GM18507 (cell line): ENCODE data around the gene TRPM2.
"Not testable (repeated sequence)": the region's sequence is repeated elsewhere in the genome, so short reads cannot be mapped to it uniquely, and the experiment has no call there.

Experiments
- DNase-seq: peaks from one replicate; pipeline ENCODE4 v3.0.0; 2011; ENCODE audit warnings: low read depth; ENCODE audit not compliant: insufficient read length; ENCODE audit errors: extremely low spot score
- FAIRE-seq: peaks from 2 replicates; lab custom pipeline; 2011; peaks lifted over from hg19 to GRCh38; lab: Jason Lieb, UNC

TRPM2 gene

DNA sequence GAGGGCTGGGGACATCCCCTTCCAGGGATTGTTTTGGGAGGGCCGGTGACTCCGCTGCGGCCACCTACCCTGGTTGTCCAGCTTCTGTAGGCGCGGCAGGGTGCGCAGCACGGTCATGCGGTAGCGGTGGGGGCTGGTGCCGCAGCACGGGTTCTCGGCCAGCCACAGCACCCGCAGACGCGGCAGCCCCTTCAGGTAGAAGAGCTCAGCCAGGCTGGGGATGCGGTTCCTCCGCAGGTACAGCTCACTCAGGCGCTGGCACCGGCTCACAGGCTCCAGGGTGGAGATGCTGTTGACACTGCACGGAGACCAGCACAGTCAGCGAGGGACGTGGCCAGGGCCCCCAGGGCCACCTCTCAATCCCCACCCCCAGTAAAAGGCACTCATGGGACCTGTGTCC, 20.5 kb upstream of the TRPM2 start:
- DNase-seq (no peak), FAIRE-seq (no peak)

DNA sequence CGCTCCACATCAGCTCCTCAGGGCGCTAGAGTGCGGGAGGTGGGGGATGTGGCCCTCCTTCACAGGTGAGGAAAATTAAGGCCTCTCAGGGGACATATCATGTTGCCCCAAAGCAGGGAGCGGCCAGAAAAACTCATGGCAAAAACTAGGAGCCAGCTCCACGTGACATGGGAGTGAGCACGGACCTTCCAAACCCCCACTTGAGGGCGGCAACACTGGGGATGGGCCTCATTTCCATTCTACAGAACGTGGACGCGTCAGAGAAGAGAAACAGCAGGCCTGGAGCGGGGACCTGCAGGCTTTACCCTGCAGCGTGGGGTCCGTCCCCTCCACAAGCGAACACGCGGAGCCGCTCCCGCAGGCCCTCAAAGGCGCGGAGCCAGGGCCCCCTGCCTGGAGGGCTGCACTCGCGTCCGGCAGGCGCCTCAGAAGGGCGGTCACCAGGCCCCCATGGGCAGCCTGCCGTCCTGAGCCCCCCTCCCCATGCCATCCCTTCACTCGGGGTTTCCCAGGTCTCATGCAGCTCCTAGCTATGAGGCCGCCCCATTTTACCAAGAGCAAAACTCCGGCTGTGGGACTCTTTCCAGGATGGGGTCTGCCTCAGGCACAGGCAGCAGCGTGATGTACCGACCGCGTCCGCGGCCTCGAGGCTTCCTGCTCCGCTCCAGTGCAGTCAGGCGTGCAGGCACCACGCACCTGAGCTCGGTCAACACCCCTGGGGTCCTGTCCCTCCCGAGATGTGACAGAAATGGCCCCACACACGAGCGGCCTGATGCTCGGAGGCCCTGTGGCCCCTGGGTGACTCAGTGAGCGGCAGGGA, 19.7 kb upstream of the TRPM2 start:
- DNase-seq: no peak

DNA sequence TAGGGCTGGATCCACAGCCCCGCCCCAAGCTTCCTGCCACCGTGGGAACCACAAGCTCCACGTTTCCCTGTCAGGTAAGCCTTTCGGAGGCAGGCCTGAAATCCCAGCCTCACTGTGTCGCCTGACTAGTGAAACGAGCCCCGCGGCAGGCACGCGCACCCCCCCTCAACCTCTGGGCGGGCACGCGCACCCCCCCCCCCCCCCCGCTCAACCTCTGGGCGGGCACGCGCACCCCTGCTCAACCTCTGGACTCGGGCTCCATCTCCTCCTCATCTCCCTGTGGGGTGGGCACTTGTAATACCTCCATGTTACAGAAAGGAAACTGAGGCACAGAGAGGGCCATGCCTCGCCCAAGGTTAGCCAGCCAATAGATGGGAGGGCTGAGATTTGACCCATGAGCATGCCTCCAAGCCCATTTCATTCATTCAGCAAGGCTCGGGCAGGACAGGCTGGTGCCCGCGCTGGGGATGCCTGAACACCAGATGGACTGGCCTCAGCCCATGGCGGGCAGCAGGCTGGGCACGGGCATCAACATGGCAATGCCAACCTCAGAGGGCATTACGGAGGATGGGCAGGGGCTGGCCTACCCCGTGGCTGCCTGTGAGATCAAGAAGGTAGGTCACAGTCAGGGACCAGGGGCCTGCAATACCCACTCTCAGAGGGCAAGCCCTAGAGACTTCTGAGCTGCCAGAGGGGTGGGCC, 18.9 kb upstream of the TRPM2 start:
- DNase-seq (no peak), FAIRE-seq (no peak)

More for the DNA sequence above, 19.7 kb upstream of the TRPM2 start:
- FAIRE-seq: no peak

DNA sequence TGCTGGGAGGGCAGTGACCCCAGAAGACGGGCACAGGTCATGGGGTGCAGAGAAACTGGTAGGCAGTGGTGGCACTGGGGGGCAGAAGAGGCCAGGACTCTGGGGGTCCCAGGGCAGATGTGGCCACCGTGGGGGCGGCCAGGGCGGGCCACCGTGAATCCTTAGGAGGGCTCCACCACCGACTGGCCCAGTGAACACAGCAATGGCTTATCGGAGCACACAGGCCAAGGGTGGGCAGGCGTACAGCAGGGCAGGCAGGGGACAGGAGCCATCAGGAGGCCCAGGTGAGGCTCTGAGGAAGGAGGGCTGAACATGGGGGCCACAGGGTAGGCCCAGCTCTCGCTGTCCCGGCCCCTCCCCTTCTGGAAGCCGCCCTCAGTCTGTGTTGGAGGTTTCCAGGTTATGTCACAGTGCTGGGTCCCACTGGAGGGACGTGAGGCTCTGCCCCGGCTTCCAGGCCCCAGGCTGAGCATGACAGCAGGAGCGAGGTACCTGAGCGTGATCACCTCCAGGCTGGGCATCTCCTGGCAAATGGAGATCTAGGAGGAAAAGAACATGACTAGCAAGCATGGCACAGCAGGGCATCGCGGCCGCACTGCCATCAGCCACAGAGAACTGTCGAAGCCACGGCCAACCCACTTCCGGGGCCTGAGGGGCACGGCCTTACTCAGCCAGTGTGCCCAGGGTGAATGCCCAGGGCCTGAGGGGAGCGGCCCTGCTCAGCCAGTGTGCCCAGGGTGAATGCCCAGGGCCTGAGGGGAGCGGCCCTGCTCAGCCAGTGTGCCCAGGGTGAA, 18.0 kb upstream of the TRPM2 start:
- FAIRE-seq: no peak
- no peak for DNase-seq

DNA sequence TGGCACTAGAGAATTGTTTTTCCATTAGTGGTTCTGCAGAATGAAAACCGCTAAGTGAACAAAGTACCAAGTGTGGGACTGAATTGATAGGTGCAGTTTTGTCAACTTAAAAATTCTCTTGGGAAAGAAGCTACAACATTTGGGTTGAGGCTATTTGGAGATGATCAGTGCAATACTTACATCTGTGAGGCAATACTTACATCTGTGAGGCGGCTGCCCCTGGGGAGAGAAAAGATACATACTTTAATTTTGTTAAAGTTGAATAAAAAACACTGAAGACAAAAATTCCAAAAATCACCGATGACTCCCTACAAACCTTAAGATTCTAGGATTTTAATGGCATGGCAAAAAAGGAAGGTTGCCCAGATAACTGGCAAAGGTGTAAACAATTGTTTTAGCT, 16.0 kb upstream of the TRPM2 start:
- no peak for FAIRE-seq

DNA sequence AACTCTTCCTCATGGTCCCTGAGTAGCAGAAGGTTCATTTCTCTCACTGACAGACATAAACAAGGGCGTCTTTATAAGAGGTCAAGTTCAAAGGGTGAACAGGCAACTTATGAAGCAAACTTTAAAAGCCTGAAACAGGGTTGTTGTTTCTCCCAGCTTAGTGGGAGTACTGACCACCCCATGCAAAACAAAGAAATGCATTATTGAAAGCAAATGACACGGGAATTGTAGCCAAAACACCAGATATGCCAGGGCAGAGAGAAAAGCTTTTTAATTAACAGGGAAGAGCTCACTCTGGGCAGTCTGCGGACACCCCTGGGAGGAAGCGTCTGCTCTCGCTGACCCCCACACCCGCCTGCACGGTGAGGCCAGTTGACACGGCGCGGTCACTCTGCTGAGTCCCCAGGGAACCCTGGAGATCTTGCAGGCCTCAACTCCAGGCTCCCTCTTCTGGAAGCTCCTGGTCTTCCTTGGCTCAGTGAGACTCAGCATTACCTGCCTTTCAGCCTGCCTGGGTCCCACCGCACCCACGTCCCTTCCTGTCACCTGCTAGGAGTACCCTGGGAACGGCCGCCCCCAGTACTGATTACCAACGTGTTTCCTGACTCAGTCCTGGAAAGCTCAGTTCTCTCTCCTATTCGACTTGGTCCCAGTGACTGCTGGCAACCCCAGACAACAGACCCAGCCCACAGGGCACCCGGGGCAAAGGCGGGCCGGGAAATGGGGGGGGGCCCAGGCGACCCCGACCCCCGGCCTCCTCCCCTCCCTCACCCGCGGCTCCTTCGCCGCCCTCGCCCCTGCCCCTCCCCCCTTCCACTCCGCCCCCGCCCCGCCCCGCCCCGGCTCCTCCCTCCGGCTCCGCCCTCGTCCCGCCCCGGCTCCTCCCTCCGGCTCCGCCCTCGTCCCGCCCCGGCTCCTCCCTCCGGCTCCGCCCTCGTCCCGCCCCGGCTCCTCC, 15.2 kb upstream of the TRPM2 start:
- DNase-seq (no peak), FAIRE-seq (no peak)

More for the DNA sequence above, 16.0 kb upstream of the TRPM2 start:
- no peak for DNase-seq

DNA sequence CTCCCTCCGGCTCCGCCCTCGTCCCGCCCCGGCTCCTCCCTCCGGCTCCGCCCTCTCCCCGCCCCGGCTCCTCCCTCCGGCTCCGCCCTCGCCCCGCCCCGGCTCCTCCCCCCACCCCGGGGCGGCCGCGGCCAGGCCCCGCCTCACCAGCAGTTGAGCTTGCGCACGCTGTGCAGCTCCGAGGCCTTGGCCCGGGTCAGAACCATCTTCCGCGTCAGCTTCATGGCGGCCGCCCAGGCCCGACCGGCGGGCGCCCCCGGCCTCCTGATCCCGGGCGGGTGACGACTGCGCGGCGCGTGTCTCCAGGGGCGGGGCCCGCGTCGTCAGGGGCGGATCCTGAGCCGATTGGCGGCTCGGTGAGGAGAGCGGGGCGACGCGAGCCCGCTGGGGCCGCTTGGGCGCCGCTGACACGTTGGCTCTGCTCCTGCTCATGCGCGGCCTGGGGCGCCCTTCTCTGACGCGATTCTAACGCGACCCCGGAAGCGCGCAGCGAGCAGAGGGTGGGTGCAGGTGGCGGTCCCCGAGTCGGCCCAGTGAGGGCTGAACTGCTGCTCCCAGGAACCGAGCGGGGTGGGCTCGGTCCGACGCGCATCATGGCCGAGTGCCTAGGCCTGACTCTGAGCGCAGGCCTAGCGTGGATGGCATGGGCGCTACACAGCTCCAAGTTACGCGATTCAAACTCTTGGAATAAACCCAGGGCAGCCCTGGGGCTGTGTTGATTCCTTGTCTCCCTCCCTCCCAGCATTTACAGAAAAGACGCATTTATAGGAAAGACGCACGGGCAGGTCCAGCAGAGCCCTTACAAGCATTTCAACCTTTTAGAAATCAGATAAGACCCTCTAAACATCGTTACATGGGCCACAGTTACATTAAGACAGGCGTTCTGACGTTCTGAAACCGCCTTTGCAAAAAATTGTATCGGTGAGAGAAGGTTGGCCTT, 14.2 kb upstream of the TRPM2 start, which contains the start of gene CFAP410:
CFAP410 (minus strand) TSS at position 420 of the 940 bp plus-strand sequence; CDS start at position 224, 196 bp downstream.
- peak; percentile 77 for FAIRE-seq
- DNase-seq: peak; percentile 92

DNA sequence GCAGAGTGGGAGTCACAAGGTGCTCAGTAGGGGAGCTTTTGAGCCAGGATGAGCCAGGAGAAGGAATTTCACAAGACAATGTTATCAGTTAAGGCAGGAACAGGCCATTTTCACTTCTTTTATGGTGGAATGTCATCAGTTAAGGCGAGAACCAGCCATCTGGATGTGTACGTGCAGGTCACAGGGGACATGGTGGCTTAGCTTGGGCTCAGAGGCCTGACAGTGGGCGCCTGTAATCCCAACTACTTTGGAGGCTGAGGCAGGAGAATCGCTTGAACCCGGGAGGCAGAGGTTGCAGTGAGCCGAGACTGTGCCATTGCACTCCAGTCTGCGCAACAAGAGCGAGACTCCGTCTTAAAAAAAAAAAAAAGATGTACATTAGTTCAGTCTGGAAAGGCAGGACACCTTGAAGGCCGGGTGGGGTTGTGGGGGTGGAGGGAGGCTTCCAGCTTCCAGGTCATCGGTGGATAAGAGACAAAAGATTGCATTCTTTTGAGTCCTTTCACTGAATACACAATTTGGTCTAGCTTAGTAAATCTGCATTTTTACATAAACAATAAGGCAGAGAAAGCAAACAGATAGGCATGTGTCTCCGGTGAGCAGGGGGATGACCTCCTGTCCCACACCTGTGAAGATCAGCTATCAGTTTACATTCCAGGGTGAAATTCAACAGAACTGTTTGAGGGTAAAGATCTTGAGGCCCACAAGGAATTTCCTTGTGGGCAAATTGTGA, 11.5 kb upstream of the TRPM2 start:
- DNase-seq, FAIRE-seq: not testable (repeated sequence)

DNA sequence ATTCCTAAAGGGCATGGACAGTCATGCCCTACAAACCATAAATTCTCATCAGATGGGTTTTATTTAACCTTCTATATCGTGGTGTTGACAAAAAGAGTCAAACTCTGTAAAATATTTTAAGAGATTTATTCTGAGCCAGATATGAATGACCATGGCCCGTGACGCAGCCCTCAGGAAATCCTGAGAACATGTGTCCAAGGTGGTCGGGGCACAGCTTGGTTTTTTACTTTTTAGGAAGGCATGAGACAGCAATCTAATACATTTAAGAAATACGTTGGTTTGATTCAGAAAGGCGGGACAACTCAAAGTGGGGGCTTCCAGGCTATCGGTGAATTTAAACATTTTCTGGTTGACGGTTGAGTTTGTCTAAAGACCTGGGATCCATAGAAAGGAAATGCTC, 10.4 kb upstream of the TRPM2 start:
- not testable (repeated sequence) for DNase-seq, FAIRE-seq

DNA sequence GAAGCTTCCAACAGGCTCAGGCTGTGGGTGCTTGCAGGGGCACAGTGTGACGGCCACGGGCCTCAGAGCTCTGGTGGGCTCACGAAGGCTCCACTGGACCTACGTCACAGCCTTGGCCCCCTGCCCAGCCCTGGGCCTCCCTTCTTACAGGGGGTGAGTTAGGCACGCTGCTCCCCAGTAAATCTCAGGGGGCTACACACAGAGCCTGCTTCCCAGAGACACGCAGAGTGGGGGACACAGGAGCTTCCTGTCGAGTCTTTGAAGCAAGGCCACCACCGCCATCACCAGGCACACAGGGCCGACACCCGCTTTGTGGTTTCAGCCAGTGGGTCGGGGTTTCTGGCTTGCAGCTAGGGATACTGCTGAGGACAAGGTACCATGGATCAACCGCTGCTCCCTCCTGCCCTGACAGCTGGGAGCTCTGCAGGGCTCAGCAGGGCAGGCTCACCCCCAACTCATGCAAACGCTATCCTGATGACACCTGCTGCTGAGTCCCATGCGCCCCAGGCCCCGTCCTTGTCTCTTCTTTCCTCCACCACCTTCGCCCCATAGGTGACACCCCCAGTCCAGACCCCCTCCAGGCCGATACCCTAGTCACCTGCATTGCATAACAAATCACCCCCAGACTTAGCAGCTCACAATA, 8.8 kb upstream of the TRPM2 start:
- no peak for FAIRE-seq
- no peak for DNase-seq

DNA sequence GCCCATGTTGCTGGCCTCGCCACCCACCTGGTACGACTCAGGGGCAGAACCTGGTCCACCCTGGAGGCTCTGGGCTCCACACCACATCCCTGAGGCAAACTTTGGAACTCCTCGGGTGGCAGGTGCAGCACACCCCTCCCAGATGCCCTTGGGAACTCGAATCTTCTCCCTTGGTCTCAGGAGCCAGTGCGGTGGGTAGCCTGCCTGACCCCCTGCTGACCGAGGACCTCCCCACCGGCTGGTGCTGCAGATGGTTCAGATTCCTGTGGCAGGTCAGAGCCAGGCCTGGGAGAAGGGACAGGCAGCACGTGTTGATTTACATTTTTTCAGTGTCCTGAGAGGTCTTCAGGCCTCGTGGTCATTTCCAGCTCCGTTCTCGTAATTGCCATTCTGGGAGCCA, 7.9 kb upstream of the TRPM2 start:
- no peak for FAIRE-seq
- DNase-seq: no peak

DNA sequence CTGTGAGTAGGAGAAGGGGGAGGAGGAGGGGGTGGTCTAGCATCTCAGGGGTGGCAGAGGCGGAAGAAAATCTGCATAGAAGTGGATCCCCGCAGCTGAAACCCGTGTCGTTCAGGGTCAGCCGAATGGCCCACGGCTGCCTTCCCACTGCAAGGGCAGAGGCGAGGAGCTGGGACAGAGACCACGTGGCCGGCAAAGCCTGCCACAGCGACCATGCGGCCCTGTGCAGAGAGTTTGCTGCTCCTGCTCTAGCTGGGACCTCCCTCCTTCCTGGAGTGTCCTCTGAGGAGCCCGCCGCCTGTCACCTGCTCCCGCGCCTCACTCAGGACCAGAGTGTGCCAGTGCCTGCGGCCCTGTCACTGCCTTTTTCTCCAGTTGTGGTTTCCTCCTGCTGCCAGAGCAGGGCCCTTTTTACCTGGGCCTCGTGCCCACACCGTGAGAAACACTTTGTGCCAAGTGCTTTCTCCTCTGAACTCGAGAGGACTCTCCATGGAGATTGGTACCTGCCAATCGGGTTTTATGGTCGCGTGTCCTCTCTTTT, 5.4 kb upstream of the TRPM2 start:
- FAIRE-seq (no peak), DNase-seq (no peak)

DNA sequence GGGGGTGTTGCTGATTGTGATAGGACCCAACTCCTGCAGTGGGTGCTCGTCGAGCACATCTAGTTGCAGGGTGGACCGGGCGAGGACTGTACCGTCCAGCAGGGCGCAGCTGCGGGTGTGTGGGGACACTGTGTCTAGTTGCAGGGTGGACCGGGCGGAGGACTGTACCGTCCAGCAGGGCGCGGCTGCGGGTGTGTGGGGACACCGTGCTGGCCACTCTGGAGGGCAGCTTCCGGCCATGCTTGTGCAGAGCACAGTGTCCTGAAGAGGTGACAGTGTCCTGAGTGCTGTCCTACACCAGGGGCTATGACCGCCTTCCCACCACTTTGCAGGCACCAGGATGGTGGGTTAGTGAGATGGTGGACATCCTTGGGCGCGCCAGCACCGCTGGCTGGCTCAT, 4.6 kb upstream of the TRPM2 start:
- FAIRE-seq: no peak
- DNase-seq: no peak

DNA sequence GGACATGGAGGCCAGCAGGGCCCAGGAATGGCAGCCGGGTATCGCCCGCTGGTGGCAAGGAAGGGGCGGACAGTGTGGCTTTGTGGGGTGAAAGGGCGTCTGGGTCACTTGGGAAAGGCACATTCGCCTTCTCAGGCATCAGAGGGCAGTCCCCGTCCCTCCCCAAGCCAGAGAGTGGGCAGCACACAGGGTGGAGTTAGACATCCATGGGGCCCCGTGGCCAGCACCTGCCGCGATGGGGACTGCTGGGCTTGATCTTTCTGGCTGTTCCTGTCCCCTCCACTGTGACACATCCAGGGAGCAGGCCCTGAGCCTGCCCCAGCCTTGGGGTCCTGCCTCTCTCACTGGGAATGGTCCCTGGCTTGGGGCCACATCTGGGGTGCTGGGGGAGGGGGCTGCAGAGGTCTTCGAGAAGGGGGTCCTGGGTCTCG, 4.0 kb upstream of the TRPM2 start:
- FAIRE-seq (no peak), DNase-seq (no peak)

DNA sequence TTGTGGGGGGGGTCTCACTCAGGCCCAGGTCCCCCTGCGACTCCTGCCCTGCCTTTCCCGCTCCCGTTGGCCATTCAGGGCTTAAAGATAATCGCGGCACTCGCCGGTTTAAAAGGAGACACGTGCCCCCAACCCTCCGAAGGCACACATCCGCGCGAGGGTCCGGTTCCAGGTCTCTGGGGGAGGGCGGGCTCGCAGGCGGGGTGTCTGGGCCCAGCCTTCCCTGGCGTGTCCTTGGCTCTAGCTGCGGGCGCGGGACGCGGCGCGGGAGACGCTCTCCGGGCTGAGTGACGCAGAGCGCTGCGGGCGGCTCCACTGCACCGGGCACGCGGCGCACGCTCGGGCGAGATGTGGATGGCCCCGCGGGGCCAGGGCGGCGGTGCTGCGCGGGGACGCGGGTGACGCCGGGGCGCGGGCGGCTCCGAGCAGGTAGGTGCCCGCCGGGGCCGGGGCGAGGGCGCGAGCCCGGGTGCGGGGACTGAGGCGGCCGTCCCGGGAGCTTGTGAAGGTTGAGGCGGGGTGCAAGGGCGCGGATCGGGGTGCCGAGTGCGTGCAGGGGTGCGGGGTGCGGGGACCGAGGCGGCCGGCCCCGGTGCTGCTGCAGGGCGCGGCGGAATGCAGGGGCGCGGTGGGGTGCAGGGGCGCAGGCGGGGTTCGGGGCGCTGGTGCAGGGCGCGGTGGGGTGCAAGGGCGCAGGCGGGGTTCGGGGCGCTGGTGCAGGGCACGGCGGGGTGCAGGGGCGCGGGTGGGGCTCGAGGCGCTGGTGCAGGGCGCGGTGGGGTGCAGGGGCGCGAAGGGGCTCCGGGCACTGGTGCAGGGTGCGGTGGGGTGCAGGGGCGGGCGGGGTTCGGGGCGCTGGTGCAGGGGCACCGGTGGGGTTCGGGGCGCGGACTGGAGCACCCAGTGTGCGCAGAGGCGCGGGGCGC, 3.3 kb upstream of the TRPM2 start:
- FAIRE-seq: no peak
- no peak for DNase-seq
